Activated B cell treated with CpG ODN at 0.5 μM for 24 hours (primary cell): ENCODE data around the gene ARHGAP24. TPM values are rescaled to one million over a fixed set of nuclear protein-coding genes. Genes with fewer than 3 reads are reported as not detected.

Source experiments
- ATAC-seq: fragments of 200-7000 bp; cut with Tn5 transposase; one replicate; pipeline ENCODE4 v1.10.0; 2021; ENCODE audit warnings: low read depth, mild to moderate bottlenecking, moderate library complexity
- CTCF ChIA-PET: fragments of 350-600 bp; sonication (Branson Sonifier 250); formaldehyde crosslinking; loops from one replicate; lab custom pipeline; 2021; ENCODE audit warnings: antibody characterized with exemption; lab: Charles Lee
- POLR2A ChIA-PET: fragments of 350-600 bp; sonication (Branson Sonifier 250); formaldehyde crosslinking; loops from one replicate; lab custom pipeline; 2021; ENCODE audit warnings: antibody characterized with exemption; lab: Charles Lee
- DNase-seq: peaks from one replicate; pipeline ENCODE4 v3.0.0; 2022
- H3K27ac Mint-ChIP-seq: one replicate; pipeline ENCODE4 v1.8.0; 2020; ENCODE audit warnings: mixed read lengths
- H3K27me3 Mint-ChIP-seq: one replicate; pipeline ENCODE4 v1.8.0; 2021; ENCODE audit warnings: mixed read lengths
- H3K36me3 Mint-ChIP-seq: one replicate; pipeline ENCODE4 v1.8.0; 2021; ENCODE audit warnings: low read depth, mixed read lengths
- H3K4me1 Mint-ChIP-seq: one replicate; pipeline ENCODE4 v1.8.0; 2021; ENCODE audit warnings: mixed read lengths
- H3K4me3 Mint-ChIP-seq: one replicate; pipeline ENCODE4 v1.8.0; 2020; ENCODE audit warnings: mild to moderate bottlenecking, mixed read lengths
- H3K9me3 Mint-ChIP-seq: one replicate; pipeline ENCODE4 v1.8.0; 2020; ENCODE audit warnings: mixed read lengths
- intact Hi-C: fragments of 100-400 bp; cut with micrococcal nuclease; formaldehyde crosslinking; loops from one replicate; pipeline ENCODE4 v1.15.1; 2024
- total RNA-seq: library from RNA; stranded (reverse); gene quantifications from 2 replicates; pipeline ENCODE4 v1.2.3, GENCODE V29; 2022
- TF ChIP-seq, protein P1 (sequence below): fragments of 200-600 bp; IDR thresholded peaks from one replicate; pipeline ENCODE4 v1.8.0; 2022; ENCODE audit warnings: antibody characterized with exemption, mild to moderate bottlenecking

ARHGAP24 gene
- 155 and 231 TPM in 2 replicates for total RNA-seq

DNA sequence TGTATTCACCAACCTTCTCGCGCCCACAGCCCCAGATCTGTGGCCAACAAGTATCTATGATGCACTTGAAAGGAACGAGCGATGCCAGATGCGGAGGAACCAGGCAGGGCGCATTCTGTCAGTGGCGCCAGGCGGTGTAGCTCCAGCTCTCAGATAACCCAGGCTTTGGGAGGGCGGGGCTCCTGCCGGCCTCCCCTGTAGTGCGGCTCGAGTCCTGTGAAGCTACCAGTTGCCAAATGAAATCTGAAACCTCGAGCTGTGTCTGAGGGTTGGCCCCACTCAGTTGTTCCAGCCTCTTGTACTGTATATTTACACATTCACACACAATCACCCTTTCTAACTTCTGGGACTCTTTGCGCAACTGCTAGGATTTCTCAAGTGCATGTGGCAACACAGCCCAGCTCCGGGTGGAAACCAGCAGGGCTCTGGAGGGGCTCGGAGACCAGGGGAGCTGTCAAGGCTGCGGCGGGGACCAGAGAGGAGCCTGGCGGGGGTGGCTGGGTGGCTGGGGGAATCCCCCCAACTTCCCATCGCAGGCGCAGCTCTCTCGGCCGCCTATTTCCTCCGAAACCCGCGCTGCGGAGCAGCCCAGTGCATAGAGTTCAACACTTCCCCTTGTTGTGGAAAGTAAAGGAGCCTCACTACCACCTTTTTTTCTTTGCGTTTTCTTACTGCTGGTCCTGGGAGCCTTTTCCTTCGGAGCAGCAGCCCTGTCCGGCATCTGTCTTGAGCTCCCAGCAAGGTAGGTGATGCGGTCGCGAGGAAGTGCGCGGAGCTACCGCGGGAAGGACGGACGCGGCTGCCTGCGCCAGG, at the start of gene ARHGAP24:
Gene ARHGAP24 (plus strand): TSS at position 333 of the 813 bp plus-strand sequence.
- CTCF ChIA-PET = interaction anchor here (0.9 to 2.2 kb wide), 9 partner anchors 15 to 273 kb away, joined by 3 to 22 read pairs (median 4); no protein-coding TSS in a partner anchor
- Mint-ChIP-seq H3K9me3 (no peaks in the 10 kb centered on the region), H3K4me1 (peaks cover 52% of the 10 kb centered on the region), H3K4me3 (peak within 1 kb of the TSS; percentile 99), H3K27me3 (no peaks in the 10 kb centered on the region), H3K36me3 (peaks cover 24% of the 10 kb centered on the region), H3K27ac (peak within 1 kb of the TSS; percentile 99)
- peak; percentile 79 for DNase-seq
- intact Hi-C loops = loop anchor here (1.0 to 5.0 kb wide), 13 partner anchors 16 to 328 kb away; no protein-coding TSS in a partner anchor
- peak; percentile 89 for ATAC-seq
- TF ChIP-seq, protein P1, sequence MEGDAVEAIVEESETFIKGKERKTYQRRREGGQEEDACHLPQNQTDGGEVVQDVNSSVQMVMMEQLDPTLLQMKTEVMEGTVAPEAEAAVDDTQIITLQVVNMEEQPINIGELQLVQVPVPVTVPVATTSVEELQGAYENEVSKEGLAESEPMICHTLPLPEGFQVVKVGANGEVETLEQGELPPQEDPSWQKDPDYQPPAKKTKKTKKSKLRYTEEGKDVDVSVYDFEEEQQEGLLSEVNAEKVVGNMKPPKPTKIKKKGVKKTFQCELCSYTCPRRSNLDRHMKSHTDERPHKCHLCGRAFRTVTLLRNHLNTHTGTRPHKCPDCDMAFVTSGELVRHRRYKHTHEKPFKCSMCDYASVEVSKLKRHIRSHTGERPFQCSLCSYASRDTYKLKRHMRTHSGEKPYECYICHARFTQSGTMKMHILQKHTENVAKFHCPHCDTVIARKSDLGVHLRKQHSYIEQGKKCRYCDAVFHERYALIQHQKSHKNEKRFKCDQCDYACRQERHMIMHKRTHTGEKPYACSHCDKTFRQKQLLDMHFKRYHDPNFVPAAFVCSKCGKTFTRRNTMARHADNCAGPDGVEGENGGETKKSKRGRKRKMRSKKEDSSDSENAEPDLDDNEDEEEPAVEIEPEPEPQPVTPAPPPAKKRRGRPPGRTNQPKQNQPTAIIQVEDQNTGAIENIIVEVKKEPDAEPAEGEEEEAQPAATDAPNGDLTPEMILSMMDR = no peak
- POLR2A ChIA-PET = interaction anchor here (0.5 to 3.7 kb wide), 28 partner anchors 10 to 273 kb away, joined by 3 to 27 read pairs (median 4); no protein-coding TSS in a partner anchor

DNA sequence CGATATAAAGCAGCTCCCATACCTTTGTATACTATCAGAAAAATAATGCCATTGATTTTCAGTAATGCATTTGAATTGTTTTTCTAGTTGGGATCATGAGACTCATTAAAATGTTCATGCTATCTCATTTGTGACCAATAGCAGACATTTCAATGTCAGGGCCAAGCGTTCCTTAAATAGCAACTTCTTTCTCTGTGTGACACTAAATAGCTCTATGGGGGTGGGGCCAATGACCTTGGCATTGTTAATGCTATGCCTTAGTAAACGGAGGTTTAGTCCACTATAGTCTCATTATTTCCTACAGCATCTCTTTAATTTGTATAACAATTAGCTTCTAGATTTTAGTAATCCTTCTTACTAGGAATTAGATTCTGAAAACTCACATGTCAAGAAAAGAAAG, 48.6 kb upstream of the ARHGAP24 start:
- no peak for ATAC-seq
- ChIA-PET POLR2A (no interaction called here), CTCF (no interaction called here)

DNA sequence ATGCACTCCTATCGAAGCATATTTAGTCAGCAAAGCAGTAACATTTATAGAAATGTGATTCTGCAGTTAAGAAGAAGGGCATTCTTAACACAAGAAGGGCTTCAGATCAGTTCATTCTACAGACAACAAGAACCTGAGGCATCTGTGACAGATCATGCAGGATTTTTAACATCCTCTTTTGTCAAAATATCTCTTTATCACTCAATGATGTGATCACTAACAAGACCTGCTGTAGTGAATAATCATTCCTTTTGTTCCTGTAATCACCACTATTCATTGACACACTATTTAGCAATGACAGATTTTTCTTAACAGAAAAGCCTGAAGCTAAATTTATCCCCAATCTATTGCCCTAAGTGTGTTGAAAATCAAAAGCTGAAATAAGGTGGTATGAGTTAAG, 47.8 kb upstream of the ARHGAP24 start:
- H3K4me1 Mint-ChIP-seq = peaks cover 11% of the 10 kb centered on the region
- DNase-seq (no peak), ATAC-seq (no peak)
- no peak overlapping the region for H3K27ac Mint-ChIP-seq
- TF ChIP-seq, protein P1 = no peak
- H3K9me3 Mint-ChIP-seq = peaks cover 3% of the 10 kb centered on the region
- no peak overlapping the region for H3K4me3 Mint-ChIP-seq
- ChIA-PET CTCF (no interaction called here), POLR2A (no interaction called here)
- no peaks in the 10 kb centered on the region for H3K36me3 Mint-ChIP-seq
- intact Hi-C loops = no loop called here
- peaks cover 3% of the 10 kb centered on the region for H3K27me3 Mint-ChIP-seq

More for the DNA sequence above, 48.6 kb upstream of the ARHGAP24 start:
- Mint-ChIP-seq H3K9me3 (peaks cover 3% of the 10 kb centered on the region), H3K27ac (no peak overlapping the region), H3K4me1 (peaks cover 11% of the 10 kb centered on the region), H3K36me3 (no peaks in the 10 kb centered on the region), H3K4me3 (no peak overlapping the region), H3K27me3 (no peaks in the 10 kb centered on the region)
- TF ChIP-seq, protein P1 = no peak
- intact Hi-C loops = no loop called here
- no peak for DNase-seq

DNA sequence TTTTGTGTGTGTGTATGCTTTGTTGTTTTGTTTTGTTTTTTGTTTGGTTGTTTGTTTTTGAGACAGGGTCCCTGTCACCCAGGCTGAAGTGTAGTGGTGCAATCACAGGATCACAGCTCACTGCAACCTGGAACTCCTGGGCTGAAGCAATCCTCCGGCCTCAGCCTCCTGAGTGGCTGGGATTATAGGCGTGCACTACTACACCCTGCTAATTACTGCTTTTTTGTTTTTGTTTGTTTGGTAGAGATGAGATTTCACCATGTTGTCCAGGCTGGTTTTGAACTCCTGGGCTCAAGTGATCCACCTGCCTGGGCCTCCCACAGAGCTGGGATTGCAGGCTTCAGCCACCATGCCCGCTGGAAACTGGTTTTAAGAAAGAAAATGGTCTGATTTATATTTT, 44.7 kb upstream of the ARHGAP24 start:
- no peaks in the 10 kb centered on the region for H3K36me3 Mint-ChIP-seq
- peaks cover 4% of the 10 kb centered on the region for H3K27me3 Mint-ChIP-seq
- ATAC-seq = no peak
- H3K9me3 Mint-ChIP-seq = no peaks in the 10 kb centered on the region
- POLR2A ChIA-PET = no interaction called here
- CTCF ChIA-PET = no interaction called here
- no peaks in the 10 kb centered on the region for H3K4me1 Mint-ChIP-seq
- H3K4me3 Mint-ChIP-seq = no peak overlapping the region
- TF ChIP-seq, protein P1 = no peak
- no peak for DNase-seq
- H3K27ac Mint-ChIP-seq = no peak overlapping the region
- intact Hi-C loops = no loop called here

DNA sequence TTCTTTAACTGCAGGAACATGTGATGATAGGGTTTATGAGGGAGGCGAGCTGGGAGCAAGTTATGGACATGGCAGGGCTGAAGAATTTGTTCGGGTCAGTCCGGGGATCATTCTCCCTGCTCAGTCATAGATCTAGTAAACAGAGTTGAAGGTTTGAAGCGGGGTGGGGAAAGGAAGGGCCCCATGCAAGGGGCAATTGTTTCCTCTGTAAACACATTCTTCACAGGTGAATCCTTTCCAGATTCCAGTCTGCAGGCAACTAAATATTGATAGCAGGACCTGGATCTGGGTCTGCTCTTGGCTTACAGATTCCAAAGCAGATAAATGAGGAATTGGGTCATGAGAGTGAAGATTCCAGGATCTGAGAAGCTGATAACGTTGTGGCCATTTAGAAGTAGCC, 44.3 kb upstream of the ARHGAP24 start:
- H3K4me1 Mint-ChIP-seq = no peaks in the 10 kb centered on the region
- intact Hi-C loops = no loop called here
- peaks cover 4% of the 10 kb centered on the region for H3K27me3 Mint-ChIP-seq
- no peak overlapping the region for H3K27ac Mint-ChIP-seq
- no peak overlapping the region for H3K4me3 Mint-ChIP-seq
- no peaks in the 10 kb centered on the region for H3K9me3 Mint-ChIP-seq
- no peaks in the 10 kb centered on the region for H3K36me3 Mint-ChIP-seq
- DNase-seq (no peak), ATAC-seq (no peak)
- POLR2A ChIA-PET = no interaction called here
- TF ChIP-seq, protein P1 = no peak
- CTCF ChIA-PET = no interaction called here
